BLaER1 (cell line): ENCODE data around the gene CES4A.

Experiments used
- H3K27ac ChIP-seq: shearing (Covaris generic); formaldehyde crosslinking; 2 replicates; pipeline ENCODE4 v1.8.1; 2022
- H3K27me3 ChIP-seq: shearing (Covaris generic); formaldehyde crosslinking; 2 replicates; pipeline ENCODE4 v1.8.1; 2022
- H3K36me3 ChIP-seq: shearing (Covaris generic); formaldehyde crosslinking; 2 replicates; pipeline ENCODE4 v1.8.1; 2022
- H3K4me1 ChIP-seq: shearing (Covaris generic); formaldehyde crosslinking; 2 replicates; pipeline ENCODE4 v1.8.1; 2022
- H3K4me2 ChIP-seq: shearing (Covaris generic); formaldehyde crosslinking; 2 replicates; pipeline ENCODE4 v1.8.1; 2022
- H3K4me3 ChIP-seq: shearing (Covaris generic); formaldehyde crosslinking; 2 replicates; pipeline ENCODE4 v1.8.1; 2022
- H3K9ac ChIP-seq: shearing (Covaris generic); formaldehyde crosslinking; 2 replicates; pipeline ENCODE4 v1.8.1; 2022
- H3K9me3 ChIP-seq: shearing (Covaris generic); formaldehyde crosslinking; 2 replicates; pipeline ENCODE4 v1.8.1; 2022
- H4K20me1 ChIP-seq: shearing (Covaris generic); formaldehyde crosslinking; 2 replicates; pipeline ENCODE4 v1.8.1; 2022
- Cebpa-rat ChIP-seq: shearing (Covaris generic); IDR thresholded peaks from 2 replicates; pipeline ENCODE4 v1.8.1; 2022

The CES4A gene

GRCh38 chr16:67001726-67002125, 13.3 kb downstream of the CES4A start:
- Histone ChIP-seq H3K27ac (no peak overlapping the region), H3K4me3 (peak overlapping the region; percentile 55; the same call in 1 of the 2 replicates), H3K9ac (no peak overlapping the region), H3K9me3 (no peaks in the 10 kb centered on the region), H4K20me1 (peaks cover 8% of the 10 kb centered on the region; the same call in 1 of the 2 replicates), H3K4me2 (peak overlapping the region; percentile 91), H3K27me3 (no peaks in the 10 kb centered on the region), H3K36me3 (no peaks in the 10 kb centered on the region), H3K4me1 (peaks cover 46% of the 10 kb centered on the region)
- TF ChIP-seq Cebpa-rat: no peak

DNA sequence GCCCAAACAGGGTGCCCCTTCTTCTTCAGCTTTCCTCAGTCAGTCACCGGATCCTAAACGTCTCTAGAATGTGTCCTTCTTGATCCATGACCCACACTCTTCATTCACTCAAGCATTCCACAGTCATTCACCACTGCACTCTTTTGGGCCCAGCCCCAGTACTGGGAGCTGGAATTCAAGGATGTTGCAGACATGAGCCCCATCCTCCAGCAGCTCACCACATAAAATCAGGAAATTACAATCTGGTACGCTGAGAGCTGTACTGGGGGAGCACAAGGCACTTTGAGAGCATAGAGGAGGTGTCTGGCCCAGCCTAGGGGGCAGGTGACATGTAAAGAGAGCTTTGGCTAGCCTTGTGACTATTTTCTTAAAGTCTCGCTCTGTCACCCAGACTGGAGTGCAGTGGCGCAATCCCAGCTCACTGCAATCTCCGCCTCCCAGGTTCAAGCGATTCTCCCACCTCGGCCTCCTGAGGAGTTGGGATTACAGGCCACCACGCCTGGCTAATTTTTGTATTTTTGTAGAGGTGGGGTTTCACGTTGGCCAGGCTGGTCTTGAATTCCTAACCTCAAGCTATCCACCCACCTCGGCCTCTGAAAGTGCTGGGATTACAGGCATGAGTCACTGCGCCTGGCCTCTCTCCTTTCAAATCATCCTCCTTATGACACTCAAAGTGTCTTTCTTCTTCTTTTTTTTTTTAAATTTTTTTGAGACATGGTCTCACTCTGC, 18.7 kb downstream of the CES4A start:
- H3K4me2 ChIP-seq: no peak overlapping the region
- no peak for TF ChIP-seq Cebpa-rat
- no peak overlapping the region for H3K27ac ChIP-seq
- H3K9ac ChIP-seq: no peak overlapping the region
- H3K27me3 ChIP-seq: no peaks in the 10 kb centered on the region
- H4K20me1 ChIP-seq: no peaks in the 10 kb centered on the region
- H3K9me3 ChIP-seq: no peaks in the 10 kb centered on the region
- no peak overlapping the region for H3K4me3 ChIP-seq
- no peaks in the 10 kb centered on the region for H3K36me3 ChIP-seq
- peaks cover 28% of the 10 kb centered on the region for H3K4me1 ChIP-seq

DNA sequence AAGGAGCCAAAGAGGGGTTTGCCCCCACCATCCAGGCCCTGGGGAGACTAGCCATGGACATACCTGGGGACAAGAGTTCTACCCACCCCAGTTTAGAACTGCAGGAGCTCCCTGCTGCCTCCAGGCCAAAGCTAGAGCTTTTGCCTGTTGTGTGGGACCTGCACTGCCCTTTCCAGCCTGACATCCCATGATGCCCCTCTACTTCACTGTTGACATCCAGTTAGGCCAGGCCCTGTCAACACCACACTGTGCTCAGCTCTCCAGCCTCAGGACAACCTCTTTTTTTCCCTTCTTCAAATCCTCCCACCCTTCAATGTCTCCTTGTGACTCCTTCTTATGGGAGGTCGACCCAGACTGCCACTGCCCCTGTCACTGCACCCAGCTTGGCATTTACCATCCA, 20.8 kb downstream of the CES4A start:
- Histone ChIP-seq H3K27ac (no peak overlapping the region), H3K9me3 (no peaks in the 10 kb centered on the region), H3K36me3 (no peaks in the 10 kb centered on the region), H3K27me3 (no peaks in the 10 kb centered on the region), H4K20me1 (no peaks in the 10 kb centered on the region), H3K4me2 (no peak overlapping the region), H3K4me3 (no peak overlapping the region), H3K4me1 (peaks cover 30% of the 10 kb centered on the region), H3K9ac (no peak overlapping the region)
- TF ChIP-seq Cebpa-rat: no peak

DNA sequence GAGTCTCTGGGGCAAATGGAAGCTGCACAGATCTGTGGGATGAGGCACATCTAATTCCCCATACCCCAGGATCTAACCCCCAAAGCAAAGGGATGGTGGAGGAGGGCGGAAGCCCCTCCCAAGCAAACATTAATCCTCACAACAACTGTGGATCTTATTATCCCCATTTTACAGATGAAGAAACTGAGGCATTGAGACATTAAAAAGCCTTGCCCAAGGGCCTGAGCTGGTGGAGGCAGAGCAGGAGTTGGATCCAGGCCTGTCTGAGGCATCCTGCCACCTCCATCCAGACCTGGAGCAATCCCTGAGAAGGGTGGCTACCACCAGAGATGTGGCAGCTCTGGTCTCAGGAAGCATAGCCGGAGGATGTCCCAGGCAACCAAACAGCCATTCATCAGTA, 22.9 kb downstream of the CES4A start:
- Histone ChIP-seq H4K20me1 (no peaks in the 10 kb centered on the region), H3K27me3 (no peaks in the 10 kb centered on the region), H3K4me1 (peaks cover 44% of the 10 kb centered on the region), H3K27ac (no peak overlapping the region), H3K36me3 (no peaks in the 10 kb centered on the region), H3K9ac (no peak overlapping the region), H3K4me3 (no peak overlapping the region), H3K4me2 (no peak overlapping the region), H3K9me3 (no peaks in the 10 kb centered on the region)
- TF ChIP-seq Cebpa-rat: no peak

- Histone ChIP-seq H3K36me3 (no peaks in the 10 kb centered on the region), H3K9ac (peak overlapping the region; percentile 77), H3K4me3 (peak overlapping the region; percentile 67), H4K20me1 (no peaks in the 10 kb centered on the region), H3K4me1 (peaks cover 55% of the 10 kb centered on the region), H3K9me3 (no peaks in the 10 kb centered on the region), H3K27ac (peak overlapping the region; percentile 79), H3K4me2 (peak overlapping the region; percentile 91), H3K27me3 (no peaks in the 10 kb centered on the region)
- no peak for TF ChIP-seq Cebpa-rat
These were observed 24.9 kb downstream of the CES4A start for GRCh38 chr16:67013233-67013822.

GRCh38 chr16:67013823-67014633, 25.6 kb downstream of the CES4A start:
- Histone ChIP-seq H3K9ac (peak overlapping the region; percentile 77), H3K4me2 (peak overlapping the region; percentile 91), H3K4me1 (peaks cover 55% of the 10 kb centered on the region), H3K9me3 (no peaks in the 10 kb centered on the region), H4K20me1 (no peaks in the 10 kb centered on the region), H3K27ac (peak overlapping the region; percentile 79), H3K36me3 (no peaks in the 10 kb centered on the region), H3K4me3 (peak overlapping the region; percentile 67), H3K27me3 (no peaks in the 10 kb centered on the region)
- TF ChIP-seq Cebpa-rat: no peak

DNA sequence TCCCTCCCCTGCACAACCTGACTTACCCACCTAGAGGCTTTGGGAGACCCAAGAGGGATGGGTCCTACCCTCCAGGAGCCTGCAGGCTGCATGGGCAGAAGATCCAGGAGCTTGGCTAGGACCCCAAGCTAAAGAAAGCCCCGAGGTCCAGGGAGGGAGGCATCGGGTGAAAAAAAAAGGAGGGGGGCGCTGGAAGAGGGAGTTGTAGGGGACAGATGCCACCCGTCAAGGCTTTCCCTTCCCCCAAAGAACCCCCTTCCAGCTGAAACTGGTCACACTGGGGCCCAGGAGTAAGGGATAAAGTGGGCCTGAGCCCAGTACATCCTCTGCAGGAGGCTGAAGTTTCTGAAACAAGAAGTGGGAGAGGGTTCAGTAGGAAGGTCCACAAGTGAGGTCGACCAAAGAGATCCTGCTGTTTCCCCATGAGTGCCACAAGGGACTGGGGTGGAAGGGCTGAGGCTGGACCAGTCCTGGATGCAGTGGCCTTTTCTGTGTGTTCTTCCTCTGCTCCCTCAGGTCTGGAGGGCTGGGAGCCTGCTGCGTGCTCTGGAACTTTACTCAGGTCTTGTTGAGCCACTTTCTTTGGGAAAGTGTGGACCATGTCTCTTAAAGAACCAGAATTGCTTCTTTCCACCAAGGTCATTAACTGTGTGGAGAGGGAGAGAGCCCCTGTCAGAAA, 26.4 kb downstream of the CES4A start:
- Histone ChIP-seq H3K27ac (peak overlapping the region; percentile 79), H3K9ac (peak overlapping the region; percentile 77)

DNA sequence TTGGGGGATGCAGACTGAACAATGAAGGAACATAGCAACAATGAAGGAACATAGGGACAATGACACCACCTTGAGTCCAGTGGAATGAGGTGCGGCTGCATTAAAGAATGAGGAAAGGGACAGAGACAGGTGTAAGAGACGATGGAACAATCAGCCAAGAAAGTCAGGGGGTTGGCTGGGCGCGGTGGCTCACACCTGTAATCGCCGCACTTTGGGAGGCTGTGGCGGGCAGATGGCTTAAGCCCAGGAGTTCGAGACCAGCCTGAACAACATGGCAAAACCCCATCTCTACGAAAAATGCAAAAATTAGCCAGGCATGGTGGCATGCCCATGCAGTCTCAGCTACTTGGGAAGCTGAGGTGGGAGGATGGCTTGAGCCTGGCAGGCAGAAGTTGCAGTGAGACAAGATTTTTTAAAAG, 26.9 kb downstream of the CES4A start:
- Histone ChIP-seq H3K4me2 (peak overlapping the region; percentile 91), H3K27ac (no peak overlapping the region), H3K4me1 (peaks cover 50% of the 10 kb centered on the region), H3K4me3 (no peak overlapping the region), H3K9ac (no peak overlapping the region), H4K20me1 (no peaks in the 10 kb centered on the region), H3K9me3 (no peaks in the 10 kb centered on the region), H3K36me3 (no peaks in the 10 kb centered on the region), H3K27me3 (no peaks in the 10 kb centered on the region)
- TF ChIP-seq Cebpa-rat: no peak

More for the DNA sequence above, 26.4 kb downstream of the CES4A start:
- no peaks in the 10 kb centered on the region for H4K20me1 ChIP-seq
- peaks cover 55% of the 10 kb centered on the region for H3K4me1 ChIP-seq
- no peaks in the 10 kb centered on the region for H3K36me3 ChIP-seq
- TF ChIP-seq Cebpa-rat: no peak
- no peaks in the 10 kb centered on the region for H3K9me3 ChIP-seq
- H3K27me3 ChIP-seq: no peaks in the 10 kb centered on the region
- H3K4me2 ChIP-seq: peak overlapping the region; percentile 91
- peak overlapping the region; percentile 67 for H3K4me3 ChIP-seq

GRCh38 chr16:67016143-67016542, 27.8 kb downstream of the CES4A start:
- Histone ChIP-seq H3K4me2 (no peak overlapping the region), H3K27ac (0 out of 2 replicates have a peak overlapping the region, but pooled peaks have one; percentile 30), H3K4me1 (peaks cover 49% of the 10 kb centered on the region)

More at GRCh38 chr16:67016143-67016542, 27.8 kb downstream of the CES4A start:
- Histone ChIP-seq H3K4me3 (no peak overlapping the region), H3K9me3 (no peaks in the 10 kb centered on the region), H4K20me1 (no peaks in the 10 kb centered on the region), H3K9ac (no peak overlapping the region), H3K27me3 (no peaks in the 10 kb centered on the region), H3K36me3 (no peaks in the 10 kb centered on the region)
- no peak for TF ChIP-seq Cebpa-rat
